ENCODE data around the gene ALG9. TPM values are rescaled to one million over a fixed set of nuclear protein-coding genes. Genes with fewer than 3 reads are reported as not detected.
A peak's percentile ranks its signal among the peaks of the same experiment; 100 is the strongest.

The ALG9 gene
- total RNA-seq, 1 donor from 2014 or later, result 23.3 TPM

- DNase-seq (ENCODE audit: low read depth, low spot score), result no peak
Observed at GRCh38 chr11:111766834-111767142, 104.6 kb downstream of the ALG9 start.

GRCh38 chr11:111765984-111766833 is 105.2 kb downstream of the ALG9 start, which contains the start of gene PPP2R1B:
TSS of gene PPP2R1B (minus strand) at chr11:111766389. CDS start at chr11:111766361, 28 bp downstream.
- DNase-seq (ENCODE audit: low read depth, low spot score), result no peak

- no peak for DNase-seq (ENCODE audit: low read depth, low spot score)
Observed at GRCh38 chr11:111765320-111765983, 105.9 kb downstream of the ALG9 start.

GRCh38 chr11:111764621-111765020 is 106.8 kb downstream of the ALG9 start:
- no peak for DNase-seq (ENCODE audit: low read depth, low spot score)

GRCh38 chr11:111762981-111763643 is 108.3 kb downstream of the ALG9 start:
- DNase-seq (ENCODE audit: low read depth, low spot score), result no peak

GRCh38 chr11:111762526-111762925 is 108.9 kb downstream of the ALG9 start:
- DNase-seq (ENCODE audit: low read depth, low spot score), result no peak

GRCh38 chr11:111761036-111761435 is 110.3 kb downstream of the ALG9 start:
- DNase-seq (ENCODE audit: low read depth, low spot score), result no peak

GRCh38 chr11:111759778-111760407 is 111.5 kb downstream of the ALG9 start:
- no peak for DNase-seq (ENCODE audit: low read depth, low spot score)

- DNase-seq (ENCODE audit: low read depth, low spot score), result no peak
Observed at GRCh38 chr11:111759376-111759775, 112.0 kb downstream of the ALG9 start.

- DNase-seq (ENCODE audit: low read depth, low spot score), result no peak
Observed at GRCh38 chr11:111756097-111756496, 115.3 kb downstream of the ALG9 start.

- DNase-seq (ENCODE audit: low read depth, low spot score), result no peak
Observed at GRCh38 chr11:111749646-111750045, 121.7 kb downstream of the ALG9 start.

- DNase-seq (ENCODE audit: low read depth, low spot score), result no peak
Observed at GRCh38 chr11:111748035-111748804, 123.2 kb downstream of the ALG9 start.

GRCh38 chr11:111745719-111746504 is 125.5 kb downstream of the ALG9 start:
- DNase-seq (ENCODE audit: low read depth, low spot score), result no peak

GRCh38 chr11:111743700-111744099 is 127.7 kb downstream of the ALG9 start:
- no peak for DNase-seq (ENCODE audit: low read depth, low spot score)

GRCh38 chr11:111741751-111742150 is 129.6 kb downstream of the ALG9 start:
- no peak for DNase-seq (ENCODE audit: low read depth, low spot score)

- DNase-seq (ENCODE audit: low read depth, low spot score), result no peak
Observed at GRCh38 chr11:111739299-111739698, 132.1 kb downstream of the ALG9 start.

GRCh38 chr11:111737444-111738210 is 133.8 kb downstream of the ALG9 start:
- DNase-seq (ENCODE audit: low read depth, low spot score), result peak; percentile 67

- DNase-seq (ENCODE audit: low read depth, low spot score), result no peak
Observed at GRCh38 chr11:111736621-111737443, 134.5 kb downstream of the ALG9 start.

Data from pulmonary artery endothelial cell (primary cell).